Keratinocyte (primary cell): ENCODE results near the gene ZNF280C.

Source experiments
- EZH2 ChIP-seq: IDR thresholded peaks from one replicate; pipeline ENCODE4 v1.6.1; 2012; ENCODE audit warnings: inconsistent platforms, mild to moderate bottlenecking, low read length, moderate library complexity
- TF ChIP-seq, protein P1 (sequence below), 3 experiments: IDR thresholded peaks in 1 of 3; conservative IDR thresholded peaks in 1 of 3; optimal IDR thresholded peaks in 1 of 3; 2 replicates in 2 of 3; 3 replicates in 1 of 3; pipeline versions ENCODE3 to v1.5.1; 2011; ENCODE audit warnings: low read length in 3 of 3, mild to moderate bottlenecking in 3 of 3, moderate library complexity in 2 of 3, control low read depth in 1 of 3, inconsistent platforms in 1 of 3; ENCODE audit not compliant: insufficient read depth in 2 of 3; ENCODE audit errors: extremely low read depth in 1 of 3

DNA sequence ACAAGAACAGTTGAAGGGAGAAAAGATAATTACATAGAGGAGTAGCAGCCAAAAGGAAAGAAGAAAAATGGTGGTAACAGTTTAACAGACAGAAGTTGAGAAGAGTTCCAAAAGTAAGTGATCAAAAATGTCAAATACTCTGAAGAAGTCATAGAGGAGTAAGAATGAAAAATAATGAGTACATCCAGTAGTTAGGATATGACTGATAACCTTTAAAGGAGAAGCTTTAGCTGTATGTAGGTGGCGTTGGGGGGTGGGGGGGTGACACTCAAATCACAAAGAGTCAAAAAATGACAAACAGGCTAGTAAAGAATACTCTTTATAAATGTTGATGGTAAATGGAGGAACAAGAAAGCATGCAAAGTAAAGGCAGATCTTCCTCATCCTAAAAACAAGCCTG, 56.3 kb downstream of the ZNF280C start:
- TF ChIP-seq, protein P1, sequence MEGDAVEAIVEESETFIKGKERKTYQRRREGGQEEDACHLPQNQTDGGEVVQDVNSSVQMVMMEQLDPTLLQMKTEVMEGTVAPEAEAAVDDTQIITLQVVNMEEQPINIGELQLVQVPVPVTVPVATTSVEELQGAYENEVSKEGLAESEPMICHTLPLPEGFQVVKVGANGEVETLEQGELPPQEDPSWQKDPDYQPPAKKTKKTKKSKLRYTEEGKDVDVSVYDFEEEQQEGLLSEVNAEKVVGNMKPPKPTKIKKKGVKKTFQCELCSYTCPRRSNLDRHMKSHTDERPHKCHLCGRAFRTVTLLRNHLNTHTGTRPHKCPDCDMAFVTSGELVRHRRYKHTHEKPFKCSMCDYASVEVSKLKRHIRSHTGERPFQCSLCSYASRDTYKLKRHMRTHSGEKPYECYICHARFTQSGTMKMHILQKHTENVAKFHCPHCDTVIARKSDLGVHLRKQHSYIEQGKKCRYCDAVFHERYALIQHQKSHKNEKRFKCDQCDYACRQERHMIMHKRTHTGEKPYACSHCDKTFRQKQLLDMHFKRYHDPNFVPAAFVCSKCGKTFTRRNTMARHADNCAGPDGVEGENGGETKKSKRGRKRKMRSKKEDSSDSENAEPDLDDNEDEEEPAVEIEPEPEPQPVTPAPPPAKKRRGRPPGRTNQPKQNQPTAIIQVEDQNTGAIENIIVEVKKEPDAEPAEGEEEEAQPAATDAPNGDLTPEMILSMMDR (optimal IDR thresholded peaks at IDR 0.05 in 1 of 3, IDR thresholded peaks at IDR 0.05 in 1 of 3, conservative IDR thresholded peaks at IDR 0.05 in 1 of 3; ENCODE audit: extremely low read depth in 1 of 3, insufficient read depth in 2 of 3, low read length in 3 of 3): no peak
- no peak for TF ChIP-seq EZH2
